GM12873 (cell line): Measurements from ENCODE around the gene PHF10.

Experiments used
- CTCF ChIP-seq: IDR thresholded peaks from 2 replicates; pipeline ENCODE4 v1.5.1; 2012; ENCODE audit warnings: low read depth, mild to moderate bottlenecking, moderate library complexity, low read length, control low read depth; ENCODE audit not compliant: insufficient read depth; ENCODE audit errors: missing control alignments

Gene PHF10

GRCh38 chr6:169691260-169691659, 33.0 kb downstream of the PHF10 start:
- TF ChIP-seq CTCF: no peak

GRCh38 chr6:169689287-169689686, 35.0 kb downstream of the PHF10 start:
- no peak for TF ChIP-seq CTCF

GRCh38 chr6:169685860-169686259, 38.4 kb downstream of the PHF10 start:
- TF ChIP-seq CTCF: no peak

GRCh38 chr6:169684056-169684455, 40.2 kb downstream of the PHF10 start:
- TF ChIP-seq CTCF: no peak

- TF ChIP-seq CTCF: no peak
Measured at GRCh38 chr6:169678342-169678741, 46.0 kb downstream of the PHF10 start.

- TF ChIP-seq CTCF: no peak
Measured at GRCh38 chr6:169677096-169677495, 47.2 kb downstream of the PHF10 start.

- TF ChIP-seq CTCF: no peak
Measured at GRCh38 chr6:169675011-169675410, 49.3 kb downstream of the PHF10 start.
